ENCODE data around the gene EGFL7. TPM values are rescaled to one million over a fixed set of nuclear protein-coding genes. Genes with fewer than 3 reads are reported as not detected.

Gene EGFL7
- total and polyA plus RNA-seq, 2 of the 13 experiments (the other 11 are each of a cell fraction or from before 2014, with no cell fraction given) = 0.20 to 5.1 TPM

DNA sequence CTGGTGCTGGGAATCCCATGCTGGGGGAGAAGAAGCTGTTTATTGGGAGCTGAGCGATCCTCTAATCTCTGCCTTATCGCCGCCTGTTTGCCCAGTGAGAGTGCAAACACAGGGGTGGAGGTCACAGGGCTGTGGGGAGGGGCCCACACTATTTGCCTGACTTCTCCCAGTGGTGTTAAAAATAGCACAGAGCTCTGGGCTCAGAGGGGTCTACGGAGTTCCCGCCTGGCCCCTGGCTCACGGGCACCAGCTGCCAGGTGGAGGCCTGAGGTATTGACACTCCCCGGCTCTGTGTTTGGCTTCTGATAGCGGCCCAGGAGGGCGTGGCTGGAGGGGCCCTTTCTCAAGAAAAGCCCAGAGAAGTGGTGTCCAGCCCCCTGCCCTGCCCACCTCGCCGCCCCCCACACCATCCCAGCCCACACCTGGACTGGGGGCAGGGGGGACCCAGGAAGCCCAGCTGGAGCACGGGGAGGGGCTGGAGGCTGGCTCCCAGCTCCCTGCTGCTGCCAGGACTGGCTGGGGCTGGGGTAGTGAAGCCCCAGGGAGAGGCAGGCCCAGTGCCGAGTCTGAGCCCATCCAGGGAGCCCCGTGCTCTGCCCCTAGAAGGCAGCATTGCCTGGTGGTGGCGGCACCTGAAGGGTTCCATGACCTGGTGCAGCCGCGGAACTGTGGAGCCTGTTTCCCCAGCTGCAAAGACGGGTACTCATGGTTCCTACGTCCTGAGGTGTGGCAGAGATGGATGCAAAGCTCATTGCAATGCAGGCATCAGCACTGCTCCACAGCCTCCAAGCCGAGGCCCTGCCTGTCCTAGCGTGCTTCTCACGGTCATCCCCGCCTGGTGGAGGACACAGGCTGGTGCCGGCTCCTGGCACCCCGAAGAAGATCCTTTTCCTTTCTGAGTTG, 35.7 kb upstream of the EGFL7 start (continued):
- TF ChIP-seq CC2D1A (CRISPR knock-in tag; IDR thresholded peaks at IDR 0.05) (no peak), PLRG1 (conservative IDR thresholded peaks at IDR 0.05) (no peak), ZNF343 (CRISPR knock-in tag; IDR thresholded peaks at IDR 0.05) (no peak), ZZZ3 (CRISPR knock-in tag; IDR thresholded peaks at IDR 0.05; ENCODE audit: borderline replicate concordance) (no peak), FOXP1 (IDR thresholded peaks at IDR 0.05) (no peak), FOXP1 (CRISPR knock-in tag; IDR thresholded peaks at IDR 0.05) (peak; percentile 91), ZNF772 (CRISPR knock-in tag; IDR thresholded peaks at IDR 0.05) (peak; percentile 44; the same call in 1 of the 2 replicates), ZNF234 (CRISPR knock-in tag; conservative IDR thresholded peaks at IDR 0.05) (no peak), ZFP82 (CRISPR knock-in tag; IDR thresholded peaks at IDR 0.05; ENCODE audit: borderline replicate concordance) (no peak), RBM39 (IDR thresholded peaks at IDR 0.05; ENCODE audit: low read depth, low read length, poor library complexity, severe bottlenecking) (no peak), ZNF24 (IDR thresholded peaks at IDR 0.05) (no peak), REXO4 (CRISPR knock-in tag; IDR thresholded peaks at IDR 0.05; ENCODE audit: borderline replicate concordance) (no peak)
- TF ChIP-seq, protein P1, sequence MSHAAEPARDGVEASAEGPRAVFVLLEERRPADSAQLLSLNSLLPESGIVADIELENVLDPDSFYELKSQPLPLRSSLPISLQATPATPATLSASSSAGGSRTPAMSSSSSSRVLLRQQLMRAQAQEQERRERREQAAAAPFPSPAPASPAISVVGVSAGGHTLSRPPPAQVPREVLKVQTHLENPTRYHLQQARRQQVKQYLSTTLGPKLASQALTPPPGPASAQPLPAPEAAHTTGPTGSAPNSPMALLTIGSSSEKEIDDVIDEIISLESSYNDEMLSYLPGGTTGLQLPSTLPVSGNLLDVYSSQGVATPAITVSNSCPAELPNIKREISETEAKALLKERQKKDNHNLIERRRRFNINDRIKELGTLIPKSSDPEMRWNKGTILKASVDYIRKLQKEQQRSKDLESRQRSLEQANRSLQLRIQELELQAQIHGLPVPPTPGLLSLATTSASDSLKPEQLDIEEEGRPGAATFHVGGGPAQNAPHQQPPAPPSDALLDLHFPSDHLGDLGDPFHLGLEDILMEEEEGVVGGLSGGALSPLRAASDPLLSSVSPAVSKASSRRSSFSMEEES (CRISPR knock-in tag; IDR thresholded peaks at IDR 0.05) = peak; percentile 79; the same call in 1 of the 2 replicates
- TF ChIP-seq, protein P2, sequence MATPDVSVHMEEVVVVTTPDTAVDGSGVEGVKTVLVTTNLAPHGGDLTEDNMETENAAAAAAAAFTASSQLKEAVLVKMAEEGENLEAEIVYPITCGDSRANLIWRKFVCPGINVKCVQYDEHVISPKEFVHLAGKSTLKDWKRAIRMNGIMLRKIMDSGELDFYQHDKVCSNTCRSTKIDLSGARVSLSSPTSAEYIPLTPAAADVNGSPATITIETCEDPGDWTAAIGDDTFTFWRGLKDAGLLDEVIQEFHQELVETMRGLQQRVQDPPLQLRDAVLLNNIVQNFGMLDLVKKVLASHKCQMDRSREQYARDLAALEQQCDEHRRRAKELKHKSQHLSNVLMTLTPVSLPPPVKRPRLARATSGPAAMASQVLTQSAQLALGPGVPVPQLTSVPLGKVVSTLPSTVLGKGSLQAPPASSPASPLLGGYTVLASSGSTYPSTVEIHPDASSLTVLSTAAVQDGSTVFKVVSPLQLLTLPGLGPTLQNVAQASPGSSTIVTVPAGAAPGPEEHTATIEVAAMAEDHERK (CRISPR knock-in tag; IDR thresholded peaks at IDR 0.05; ENCODE audit: low read depth) = no peak
- TF ChIP-seq, protein P3, sequence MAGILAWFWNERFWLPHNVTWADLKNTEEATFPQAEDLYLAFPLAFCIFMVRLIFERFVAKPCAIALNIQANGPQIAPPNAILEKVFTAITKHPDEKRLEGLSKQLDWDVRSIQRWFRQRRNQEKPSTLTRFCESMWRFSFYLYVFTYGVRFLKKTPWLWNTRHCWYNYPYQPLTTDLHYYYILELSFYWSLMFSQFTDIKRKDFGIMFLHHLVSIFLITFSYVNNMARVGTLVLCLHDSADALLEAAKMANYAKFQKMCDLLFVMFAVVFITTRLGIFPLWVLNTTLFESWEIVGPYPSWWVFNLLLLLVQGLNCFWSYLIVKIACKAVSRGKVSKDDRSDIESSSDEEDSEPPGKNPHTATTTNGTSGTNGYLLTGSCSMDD (CRISPR knock-in tag; IDR thresholded peaks at IDR 0.05) = 0 out of 2 replicates have a peak, but pooled peaks have one; percentile 49
- TF ChIP-seq, protein P4, sequence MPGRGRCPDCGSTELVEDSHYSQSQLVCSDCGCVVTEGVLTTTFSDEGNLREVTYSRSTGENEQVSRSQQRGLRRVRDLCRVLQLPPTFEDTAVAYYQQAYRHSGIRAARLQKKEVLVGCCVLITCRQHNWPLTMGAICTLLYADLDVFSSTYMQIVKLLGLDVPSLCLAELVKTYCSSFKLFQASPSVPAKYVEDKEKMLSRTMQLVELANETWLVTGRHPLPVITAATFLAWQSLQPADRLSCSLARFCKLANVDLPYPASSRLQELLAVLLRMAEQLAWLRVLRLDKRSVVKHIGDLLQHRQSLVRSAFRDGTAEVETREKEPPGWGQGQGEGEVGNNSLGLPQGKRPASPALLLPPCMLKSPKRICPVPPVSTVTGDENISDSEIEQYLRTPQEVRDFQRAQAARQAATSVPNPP (CRISPR knock-in tag; IDR thresholded peaks at IDR 0.05) = no peak
- TF ChIP-seq, protein P5, sequence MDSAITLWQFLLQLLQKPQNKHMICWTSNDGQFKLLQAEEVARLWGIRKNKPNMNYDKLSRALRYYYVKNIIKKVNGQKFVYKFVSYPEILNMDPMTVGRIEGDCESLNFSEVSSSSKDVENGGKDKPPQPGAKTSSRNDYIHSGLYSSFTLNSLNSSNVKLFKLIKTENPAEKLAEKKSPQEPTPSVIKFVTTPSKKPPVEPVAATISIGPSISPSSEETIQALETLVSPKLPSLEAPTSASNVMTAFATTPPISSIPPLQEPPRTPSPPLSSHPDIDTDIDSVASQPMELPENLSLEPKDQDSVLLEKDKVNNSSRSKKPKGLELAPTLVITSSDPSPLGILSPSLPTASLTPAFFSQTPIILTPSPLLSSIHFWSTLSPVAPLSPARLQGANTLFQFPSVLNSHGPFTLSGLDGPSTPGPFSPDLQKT (CRISPR knock-in tag; IDR thresholded peaks at IDR 0.05; ENCODE audit: borderline replicate concordance) = no peak
- TF ChIP-seq, protein P6, sequence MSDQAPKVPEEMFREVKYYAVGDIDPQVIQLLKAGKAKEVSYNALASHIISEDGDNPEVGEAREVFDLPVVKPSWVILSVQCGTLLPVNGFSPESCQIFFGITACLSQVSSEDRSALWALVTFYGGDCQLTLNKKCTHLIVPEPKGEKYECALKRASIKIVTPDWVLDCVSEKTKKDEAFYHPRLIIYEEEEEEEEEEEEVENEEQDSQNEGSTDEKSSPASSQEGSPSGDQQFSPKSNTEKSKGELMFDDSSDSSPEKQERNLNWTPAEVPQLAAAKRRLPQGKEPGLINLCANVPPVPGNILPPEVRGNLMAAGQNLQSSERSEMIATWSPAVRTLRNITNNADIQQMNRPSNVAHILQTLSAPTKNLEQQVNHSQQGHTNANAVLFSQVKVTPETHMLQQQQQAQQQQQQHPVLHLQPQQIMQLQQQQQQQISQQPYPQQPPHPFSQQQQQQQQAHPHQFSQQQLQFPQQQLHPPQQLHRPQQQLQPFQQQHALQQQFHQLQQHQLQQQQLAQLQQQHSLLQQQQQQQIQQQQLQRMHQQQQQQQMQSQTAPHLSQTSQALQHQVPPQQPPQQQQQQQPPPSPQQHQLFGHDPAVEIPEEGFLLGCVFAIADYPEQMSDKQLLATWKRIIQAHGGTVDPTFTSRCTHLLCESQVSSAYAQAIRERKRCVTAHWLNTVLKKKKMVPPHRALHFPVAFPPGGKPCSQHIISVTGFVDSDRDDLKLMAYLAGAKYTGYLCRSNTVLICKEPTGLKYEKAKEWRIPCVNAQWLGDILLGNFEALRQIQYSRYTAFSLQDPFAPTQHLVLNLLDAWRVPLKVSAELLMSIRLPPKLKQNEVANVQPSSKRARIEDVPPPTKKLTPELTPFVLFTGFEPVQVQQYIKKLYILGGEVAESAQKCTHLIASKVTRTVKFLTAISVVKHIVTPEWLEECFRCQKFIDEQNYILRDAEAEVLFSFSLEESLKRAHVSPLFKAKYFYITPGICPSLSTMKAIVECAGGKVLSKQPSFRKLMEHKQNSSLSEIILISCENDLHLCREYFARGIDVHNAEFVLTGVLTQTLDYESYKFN (CRISPR knock-in tag; conservative IDR thresholded peaks at IDR 0.05) = peak; percentile 87

Measured in HepG2 (cell line).